ENCODE measurements around the gene IGF2BP2. TPM values are rescaled to one million over a fixed set of nuclear protein-coding genes. Genes with fewer than 3 reads are reported as not detected.
"Not testable (repeated sequence)": the region's sequence is repeated elsewhere in the genome, so short reads cannot be mapped to it uniquely, and the experiment has no call there.

IGF2BP2 gene
- total and polyA plus RNA-seq, 3 experiments from 2014 or later, result 0.42 TPM; not detected in 1

- Mint-ChIP-seq H3K9me3 (no peaks in the 10 kb centered on the region), H3K27ac (peak overlapping the region in 1 of 8 donors; percentile 32), H3K4me1 (no peaks in the 10 kb centered on the region), H3K27me3 (peaks cover 4 to 12% of the 10 kb centered on the region in 2 donors), H3K36me3 (no peaks in the 10 kb centered on the region), H3K4me3 (no peak overlapping the region)
- no peaks in the 10 kb centered on the region for H3K27me3 ChIP-seq (ENCODE audit: insufficient read depth, low read length, poor library complexity, severe bottlenecking)
- no peak overlapping the region for H3K4me3 ChIP-seq (ENCODE audit: low read length)
- H3K9me3 ChIP-seq (ENCODE audit: low read length), result no peaks in the 10 kb centered on the region
- CTCF ChIA-PET, result no interaction called here
- H3K4me1 ChIP-seq (ENCODE audit: insufficient read depth, low read length), result no peaks in the 10 kb centered on the region
- no peak overlapping the region for H3K27ac ChIP-seq (ENCODE audit: low read depth, low read length)
- DNase-seq, result no peak
- POLR2A ChIA-PET, result no interaction called here
- no peaks in the 10 kb centered on the region for H3K36me3 ChIP-seq (ENCODE audit: insufficient read depth, low read length)
Observed at GRCh38 chr3:185640308-185640707, 184.5 kb downstream of the IGF2BP2 start.

GRCh38 chr3:185639632-185640206 is 185.1 kb downstream of the IGF2BP2 start:
- no peak overlapping the region for H3K27ac ChIP-seq (ENCODE audit: low read depth, low read length)
- CTCF ChIA-PET, result interaction anchor here (1.0 kb wide), 1 partner anchor 19 kb away, joined by 3 read pairs; no protein-coding TSS in a partner anchor
- no peak overlapping the region for H3K4me3 ChIP-seq (ENCODE audit: low read length)
- Mint-ChIP-seq H3K27ac (no peak overlapping the region), H3K4me3 (no peak overlapping the region), H3K4me1 (no peaks in the 10 kb centered on the region), H3K9me3 (no peaks in the 10 kb centered on the region), H3K27me3 (peaks cover 4 to 7% of the 10 kb centered on the region in 2 donors), H3K36me3 (no peaks in the 10 kb centered on the region)
- no peaks in the 10 kb centered on the region for H3K9me3 ChIP-seq (ENCODE audit: low read length)
- no peaks in the 10 kb centered on the region for H3K27me3 ChIP-seq (ENCODE audit: insufficient read depth, low read length, poor library complexity, severe bottlenecking)
- H3K36me3 ChIP-seq (ENCODE audit: insufficient read depth, low read length), result no peaks in the 10 kb centered on the region
- DNase-seq, result no peak
- no peaks in the 10 kb centered on the region for H3K4me1 ChIP-seq (ENCODE audit: insufficient read depth, low read length)
- POLR2A ChIA-PET, result no interaction called here

- H3K9me3 ChIP-seq (ENCODE audit: low read length); H3K4me3 ChIP-seq (ENCODE audit: low read length); H3K4me3 Mint-ChIP-seq; H3K27ac Mint-ChIP-seq; H3K9me3 Mint-ChIP-seq; POLR2A ChIA-PET; H3K4me1 ChIP-seq (ENCODE audit: insufficient read depth, low read length); H3K4me1 Mint-ChIP-seq; H3K27ac ChIP-seq (ENCODE audit: low read depth, low read length); H3K36me3 ChIP-seq (ENCODE audit: insufficient read depth, low read length); DNase-seq; H3K27me3 Mint-ChIP-seq; H3K36me3 Mint-ChIP-seq; H3K27me3 ChIP-seq (ENCODE audit: insufficient read depth, low read length, poor library complexity, severe bottlenecking): not testable (repeated sequence)
- CTCF ChIA-PET, result interaction anchor here (1.0 kb wide), 1 partner anchor 18 kb away, joined by 3 read pairs; no protein-coding TSS in a partner anchor
Observed at GRCh38 chr3:185638651-185639050, 186.2 kb downstream of the IGF2BP2 start.

- H3K4me3 ChIP-seq (ENCODE audit: low read length), result no peak overlapping the region
- Mint-ChIP-seq H3K27me3 (peaks cover 2 to 7% of the 10 kb centered on the region in 2 donors), H3K9me3 (no peaks in the 10 kb centered on the region), H3K27ac (no peak overlapping the region), H3K4me1 (peaks cover 0 to 5% (median 0%) of the 10 kb centered on the region in 3 donors), H3K4me3 (no peak overlapping the region), H3K36me3 (peaks cover 0 to 4% (median 0%) of the 10 kb centered on the region in 3 donors)
- ChIA-PET POLR2A (no interaction called here), CTCF (no interaction called here)
- no peaks in the 10 kb centered on the region for H3K27me3 ChIP-seq (ENCODE audit: insufficient read depth, low read length, poor library complexity, severe bottlenecking)
- no peak for DNase-seq
- H3K9me3 ChIP-seq (ENCODE audit: low read length), result no peaks in the 10 kb centered on the region
- no peaks in the 10 kb centered on the region for H3K4me1 ChIP-seq (ENCODE audit: insufficient read depth, low read length)
- no peak overlapping the region for H3K27ac ChIP-seq (ENCODE audit: low read depth, low read length)
- no peaks in the 10 kb centered on the region for H3K36me3 ChIP-seq (ENCODE audit: insufficient read depth, low read length)
Observed at GRCh38 chr3:185637388-185637787, 187.5 kb downstream of the IGF2BP2 start.

- Histone ChIP-seq H3K27me3 (ENCODE audit: insufficient read depth, low read length, poor library complexity, severe bottlenecking) (no peaks in the 10 kb centered on the region), H3K27ac (ENCODE audit: low read depth, low read length) (no peak overlapping the region), H3K36me3 (ENCODE audit: insufficient read depth, low read length) (no peaks in the 10 kb centered on the region), H3K4me1 (ENCODE audit: insufficient read depth, low read length) (no peaks in the 10 kb centered on the region), H3K9me3 (ENCODE audit: low read length) (no peaks in the 10 kb centered on the region), H3K4me3 (ENCODE audit: low read length) (no peak overlapping the region)
- ChIA-PET CTCF (no interaction called here), POLR2A (no interaction called here)
- H3K4me3 Mint-ChIP-seq, result no peak overlapping the region
- H3K27me3 Mint-ChIP-seq, result peaks cover 2 to 5% of the 10 kb centered on the region in 2 donors
- peaks cover 0 to 5% (median 0%) of the 10 kb centered on the region in 3 donors for H3K4me1 Mint-ChIP-seq
- peaks cover 0 to 36% (median 9%) of the 10 kb centered on the region in 3 donors for H3K36me3 Mint-ChIP-seq
- H3K27ac Mint-ChIP-seq, result peak overlapping the region in 2 of 8 donors; percentile 6 to 7
- DNase-seq, result no peak
- no peaks in the 10 kb centered on the region for H3K9me3 Mint-ChIP-seq
Observed at GRCh38 chr3:185632996-185633395, 191.8 kb downstream of the IGF2BP2 start.

- H3K4me3 Mint-ChIP-seq, result no peak overlapping the region
- peak overlapping the region in 1 of 8 donors; percentile 17 for H3K27ac Mint-ChIP-seq
- no peak overlapping the region for H3K4me3 ChIP-seq (ENCODE audit: low read length)
- ChIA-PET CTCF (no interaction called here), POLR2A (no interaction called here)
- no peak for DNase-seq
- no peaks in the 10 kb centered on the region for H3K27me3 Mint-ChIP-seq
- H3K36me3 ChIP-seq (ENCODE audit: insufficient read depth, low read length), result no peaks in the 10 kb centered on the region
- no peaks in the 10 kb centered on the region for H3K4me1 ChIP-seq (ENCODE audit: insufficient read depth, low read length)
- no peaks in the 10 kb centered on the region for H3K27me3 ChIP-seq (ENCODE audit: insufficient read depth, low read length, poor library complexity, severe bottlenecking)
- no peaks in the 10 kb centered on the region for H3K9me3 Mint-ChIP-seq
- peaks cover 0 to 5% (median 0%) of the 10 kb centered on the region in 3 donors for H3K4me1 Mint-ChIP-seq
- H3K27ac ChIP-seq (ENCODE audit: low read depth, low read length), result no peak overlapping the region
- H3K9me3 ChIP-seq (ENCODE audit: low read length), result no peaks in the 10 kb centered on the region
- peaks cover 0 to 46% (median 11%) of the 10 kb centered on the region in 3 donors for H3K36me3 Mint-ChIP-seq
Observed at GRCh38 chr3:185631508-185632206, 193.2 kb downstream of the IGF2BP2 start.

GRCh38 chr3:185631108-185631507 is 193.7 kb downstream of the IGF2BP2 start:
- no peak overlapping the region for H3K27ac ChIP-seq (ENCODE audit: low read depth, low read length)
- no peaks in the 10 kb centered on the region for H3K36me3 ChIP-seq (ENCODE audit: insufficient read depth, low read length)
- no peak overlapping the region for H3K4me3 ChIP-seq (ENCODE audit: low read length)
- H3K27me3 ChIP-seq (ENCODE audit: insufficient read depth, low read length, poor library complexity, severe bottlenecking), result no peaks in the 10 kb centered on the region
- no peak overlapping the region for H3K4me3 Mint-ChIP-seq
- H3K4me1 ChIP-seq (ENCODE audit: insufficient read depth, low read length), result no peaks in the 10 kb centered on the region
- ChIA-PET CTCF (no interaction called here), POLR2A (no interaction called here)
- H3K27ac Mint-ChIP-seq, result peak overlapping the region in 1 of 8 donors; percentile 12
- no peaks in the 10 kb centered on the region for H3K27me3 Mint-ChIP-seq
- H3K9me3 ChIP-seq (ENCODE audit: low read length), result no peaks in the 10 kb centered on the region
- no peak for DNase-seq
- H3K4me1 Mint-ChIP-seq, result peaks cover 0 to 5% (median 0%) of the 10 kb centered on the region in 3 donors
- no peaks in the 10 kb centered on the region for H3K9me3 Mint-ChIP-seq
- peaks cover 0 to 50% (median 11%) of the 10 kb centered on the region in 3 donors for H3K36me3 Mint-ChIP-seq

GRCh38 chr3:185630182-185630622 is 194.6 kb downstream of the IGF2BP2 start:
- POLR2A ChIA-PET, result no interaction called here
- Histone ChIP-seq H3K27ac (ENCODE audit: low read depth, low read length) (no peak overlapping the region), H3K27me3 (ENCODE audit: insufficient read depth, low read length, poor library complexity, severe bottlenecking) (no peaks in the 10 kb centered on the region), H3K9me3 (ENCODE audit: low read length) (no peaks in the 10 kb centered on the region), H3K4me1 (ENCODE audit: insufficient read depth, low read length) (no peaks in the 10 kb centered on the region), H3K36me3 (ENCODE audit: insufficient read depth, low read length) (peaks cover 8% of the 10 kb centered on the region), H3K4me3 (ENCODE audit: low read length) (no peak overlapping the region)
- H3K27me3 Mint-ChIP-seq, result no peaks in the 10 kb centered on the region
- H3K36me3 Mint-ChIP-seq, result peaks cover 0 to 59% (median 18%) of the 10 kb centered on the region in 3 donors
- H3K9me3 Mint-ChIP-seq, result no peaks in the 10 kb centered on the region
- H3K4me1 Mint-ChIP-seq, result peaks cover 0 to 5% (median 0%) of the 10 kb centered on the region in 3 donors
- no peak for DNase-seq
- CTCF ChIA-PET, result no interaction called here
- no peak overlapping the region for H3K4me3 Mint-ChIP-seq
- H3K27ac Mint-ChIP-seq, result peak overlapping the region in 3 of 8 donors; percentile 7 to 87 (median 30)
